ENCODE results near the gene PZP. TPM values are rescaled to one million over a fixed set of nuclear protein-coding genes. Genes with fewer than 3 reads are reported as not detected.
"Not testable (repeated sequence)": the region's sequence is repeated elsewhere in the genome, so short reads cannot be mapped to it uniquely, and the experiment has no call there.

PZP gene
- total and polyA plus RNA-seq, 2 donors from 2014 or later: 0.31 TPM; not detected in 1

DNA sequence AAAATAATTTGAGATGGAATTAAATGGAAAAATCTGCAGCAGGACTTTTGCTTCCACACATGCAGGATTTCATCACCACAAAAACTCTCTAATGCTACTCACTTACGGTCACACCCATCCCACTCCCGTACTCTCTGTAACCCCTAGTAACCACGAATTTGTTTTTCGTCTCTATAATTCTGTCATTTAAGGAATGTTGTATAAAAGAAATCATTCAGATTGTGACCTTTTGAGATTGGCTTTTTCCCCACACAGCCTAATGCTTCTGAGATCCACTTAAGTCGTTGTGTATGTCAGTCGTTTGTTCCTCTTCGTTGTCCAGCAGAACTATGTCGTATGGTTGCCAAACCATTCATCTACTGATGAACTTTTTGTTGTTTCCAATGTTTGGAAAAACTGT, 19.8 kb upstream of the PZP start:
- Histone ChIP-seq H3K9ac (ENCODE audit: low read length in 3 of 3) (no peak overlapping the region), H3K4me3 (ENCODE audit: low read length in 3 of 3) (no peak overlapping the region), H3K36me3 (ENCODE audit: control insufficient read depth in 2 of 3, insufficient read depth in 3 of 3, low read length in 3 of 3) (no peaks in the 10 kb centered on the region), H3K27ac (ENCODE audit: low read depth in 2 of 2, low read length in 2 of 2) (no peak overlapping the region), H3K9me3 (ENCODE audit: control insufficient read depth in 2 of 3, insufficient read depth in 1 of 3, low read length in 3 of 3) (no peaks in the 10 kb centered on the region), H3K4me1 (ENCODE audit: control insufficient read depth in 2 of 3, insufficient read depth in 2 of 3, low read depth in 1 of 3, low read length in 3 of 3) (no peaks in the 10 kb centered on the region), H3K27me3 (ENCODE audit: control insufficient read depth, insufficient read depth, low read length) (no peaks in the 10 kb centered on the region)
- DNase-seq (peak in 1 of 5 donors; percentile 12), FAIRE-seq (peak; percentile 66)
- TF ChIP-seq, protein P1, sequence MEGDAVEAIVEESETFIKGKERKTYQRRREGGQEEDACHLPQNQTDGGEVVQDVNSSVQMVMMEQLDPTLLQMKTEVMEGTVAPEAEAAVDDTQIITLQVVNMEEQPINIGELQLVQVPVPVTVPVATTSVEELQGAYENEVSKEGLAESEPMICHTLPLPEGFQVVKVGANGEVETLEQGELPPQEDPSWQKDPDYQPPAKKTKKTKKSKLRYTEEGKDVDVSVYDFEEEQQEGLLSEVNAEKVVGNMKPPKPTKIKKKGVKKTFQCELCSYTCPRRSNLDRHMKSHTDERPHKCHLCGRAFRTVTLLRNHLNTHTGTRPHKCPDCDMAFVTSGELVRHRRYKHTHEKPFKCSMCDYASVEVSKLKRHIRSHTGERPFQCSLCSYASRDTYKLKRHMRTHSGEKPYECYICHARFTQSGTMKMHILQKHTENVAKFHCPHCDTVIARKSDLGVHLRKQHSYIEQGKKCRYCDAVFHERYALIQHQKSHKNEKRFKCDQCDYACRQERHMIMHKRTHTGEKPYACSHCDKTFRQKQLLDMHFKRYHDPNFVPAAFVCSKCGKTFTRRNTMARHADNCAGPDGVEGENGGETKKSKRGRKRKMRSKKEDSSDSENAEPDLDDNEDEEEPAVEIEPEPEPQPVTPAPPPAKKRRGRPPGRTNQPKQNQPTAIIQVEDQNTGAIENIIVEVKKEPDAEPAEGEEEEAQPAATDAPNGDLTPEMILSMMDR (IDR thresholded peaks at IDR 0.05; ENCODE audit: borderline replicate concordance, extremely low read depth, insufficient read depth): no peak
- intact Hi-C loops (cut with DNase I): no loop called here

- FAIRE-seq (no peak), DNase-seq (no peak)
- no peak overlapping the region for H3K27ac ChIP-seq (ENCODE audit: low read depth in 2 of 2, low read length in 2 of 2)
- no peak overlapping the region for H3K9ac ChIP-seq (ENCODE audit: low read length in 3 of 3)
- H3K9me3 ChIP-seq (ENCODE audit: control insufficient read depth in 2 of 3, insufficient read depth in 1 of 3, low read length in 3 of 3): no peaks in the 10 kb centered on the region
- no peaks in the 10 kb centered on the region for H3K36me3 ChIP-seq (ENCODE audit: control insufficient read depth in 2 of 3, insufficient read depth in 3 of 3, low read length in 3 of 3)
- intact Hi-C loops (cut with DNase I): no loop called here
- H3K27me3 ChIP-seq (ENCODE audit: control insufficient read depth, insufficient read depth, low read length): no peaks in the 10 kb centered on the region
- no peaks in the 10 kb centered on the region for H3K4me1 ChIP-seq (ENCODE audit: control insufficient read depth in 2 of 3, insufficient read depth in 2 of 3, low read depth in 1 of 3, low read length in 3 of 3)
- no peak overlapping the region for H3K4me3 ChIP-seq (ENCODE audit: low read length in 3 of 3)
- TF ChIP-seq, protein P1 (IDR thresholded peaks at IDR 0.05; ENCODE audit: borderline replicate concordance, extremely low read depth, insufficient read depth): no peak
Observed at GRCh38 chr12:9223830-9224229, 15.6 kb upstream of the PZP start.

DNA sequence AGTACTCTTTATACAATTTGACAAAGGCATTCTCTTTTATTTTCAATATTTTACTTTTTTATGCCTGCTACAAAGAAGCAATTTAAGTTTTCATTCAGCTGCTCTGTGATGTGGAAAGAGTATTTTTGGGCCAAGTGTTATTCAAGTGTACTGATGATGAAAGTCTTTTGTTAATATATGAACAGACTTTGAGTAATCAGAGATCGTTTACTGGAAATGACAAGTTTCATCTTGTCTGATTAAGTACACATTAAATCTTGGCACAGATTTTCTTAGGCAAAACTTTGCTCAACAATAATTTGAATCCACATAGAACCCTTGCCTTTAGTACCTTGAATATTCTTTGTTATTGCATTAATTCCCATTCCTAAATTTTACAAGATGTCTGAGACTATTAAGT, 13.3 kb upstream of the PZP start:
- no peak for FAIRE-seq
- TF ChIP-seq, protein P1 (IDR thresholded peaks at IDR 0.05; ENCODE audit: borderline replicate concordance, extremely low read depth, insufficient read depth): no peak
- Histone ChIP-seq H3K36me3 (ENCODE audit: control insufficient read depth in 2 of 3, insufficient read depth in 3 of 3, low read length in 3 of 3) (no peaks in the 10 kb centered on the region), H3K9me3 (ENCODE audit: control insufficient read depth in 2 of 3, insufficient read depth in 1 of 3, low read length in 3 of 3) (no peaks in the 10 kb centered on the region), H3K9ac (ENCODE audit: low read length in 3 of 3) (no peak overlapping the region), H3K27ac (ENCODE audit: low read depth in 2 of 2, low read length in 2 of 2) (no peak overlapping the region), H3K4me3 (ENCODE audit: low read length in 3 of 3) (no peak overlapping the region), H3K4me1 (ENCODE audit: control insufficient read depth in 2 of 3, insufficient read depth in 2 of 3, low read depth in 1 of 3, low read length in 3 of 3) (no peaks in the 10 kb centered on the region), H3K27me3 (ENCODE audit: control insufficient read depth, insufficient read depth, low read length) (no peaks in the 10 kb centered on the region)
- no peak for DNase-seq
- intact Hi-C loops (cut with DNase I): no loop called here

DNA sequence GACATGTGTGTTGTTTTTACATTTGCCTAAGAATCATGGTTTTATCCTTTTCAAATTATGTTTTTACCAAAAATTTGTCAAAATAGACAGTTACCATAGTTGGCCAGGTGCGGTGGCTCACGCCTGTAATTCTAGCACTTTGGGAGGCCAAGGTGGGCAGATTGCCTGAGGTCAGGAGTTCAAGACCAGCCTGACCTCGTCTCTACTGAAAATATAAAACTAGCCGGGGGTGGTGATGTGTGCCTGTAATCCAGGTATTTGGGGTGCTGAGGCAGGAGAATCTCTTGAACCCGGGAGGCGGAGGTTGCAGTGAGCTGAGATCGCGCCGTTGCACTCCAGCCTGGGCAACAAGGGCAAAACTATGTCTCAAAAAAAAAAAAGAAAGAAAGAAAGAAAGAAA, 12.8 kb upstream of the PZP start:
- H3K4me1 ChIP-seq (ENCODE audit: control insufficient read depth in 2 of 3, insufficient read depth in 2 of 3, low read depth in 1 of 3, low read length in 3 of 3); intact Hi-C loops (cut with DNase I); H3K9ac ChIP-seq (ENCODE audit: low read length in 3 of 3): not testable (repeated sequence)

More for the DNA sequence above, 12.8 kb upstream of the PZP start:
- not testable (repeated sequence) for H3K27me3 ChIP-seq (ENCODE audit: control insufficient read depth, insufficient read depth, low read length); FAIRE-seq; H3K27ac ChIP-seq (ENCODE audit: low read depth in 2 of 2, low read length in 2 of 2); H3K4me3 ChIP-seq (ENCODE audit: low read length in 3 of 3); H3K9me3 ChIP-seq (ENCODE audit: control insufficient read depth in 2 of 3, insufficient read depth in 1 of 3, low read length in 3 of 3); DNase-seq; H3K36me3 ChIP-seq (ENCODE audit: control insufficient read depth in 2 of 3, insufficient read depth in 3 of 3, low read length in 3 of 3)

All from kidney (tissue), 14 donors.